CD4-positive, alpha-beta T cell treated with Interleukin-2 at 100 ng/mL for 4 hours (primary cell): ENCODE results near the gene COA1.
"Not testable (repeated sequence)": the region's sequence is repeated elsewhere in the genome, so short reads cannot be mapped to it uniquely, and the experiment has no call there.

Source experiments
- DNase-seq: peaks from one replicate; pipeline ENCODE4 v3.0.0-alpha.2; 2020; ENCODE audit warnings: low spot score

The COA1 gene, protein sequence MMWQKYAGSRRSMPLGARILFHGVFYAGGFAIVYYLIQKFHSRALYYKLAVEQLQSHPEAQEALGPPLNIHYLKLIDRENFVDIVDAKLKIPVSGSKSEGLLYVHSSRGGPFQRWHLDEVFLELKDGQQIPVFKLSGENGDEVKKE

DNA sequence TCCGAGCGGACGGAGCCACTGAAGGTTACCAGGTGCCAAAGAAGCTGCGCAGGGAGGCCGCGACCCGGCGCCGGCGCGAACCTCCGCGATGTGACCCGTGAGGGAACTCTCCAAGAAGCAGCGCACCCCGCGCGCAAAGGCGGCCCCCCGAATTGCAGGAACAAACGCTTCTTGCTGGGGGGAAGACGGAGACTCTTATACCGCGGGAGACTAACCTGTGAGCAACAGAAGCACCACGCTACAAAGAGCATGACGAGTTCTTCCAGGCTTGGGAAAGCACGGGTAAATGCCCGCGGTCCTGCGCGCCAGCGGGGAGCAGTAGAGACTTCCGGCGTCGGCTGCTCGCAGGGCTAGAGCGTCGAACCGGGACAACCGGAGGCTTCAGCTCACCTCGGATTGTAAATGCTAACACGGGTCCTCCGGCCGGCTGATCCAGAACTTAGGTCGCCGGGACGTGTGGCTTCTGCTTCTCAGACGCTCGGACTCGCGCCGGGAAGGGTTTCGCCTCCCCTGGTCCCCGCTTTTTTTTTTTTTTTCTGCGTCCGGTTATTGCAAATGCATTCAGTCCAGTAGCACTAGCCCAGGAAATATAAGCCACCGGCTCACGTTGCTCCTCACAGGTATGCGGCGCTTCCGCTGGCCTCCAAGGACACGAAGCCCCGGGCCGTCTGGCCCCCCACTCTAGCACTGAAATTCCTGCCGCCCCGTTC, at the start of gene COA1:
TSS of gene COA1 (minus strand) at position 310 of the 710 bp plus-strand sequence. CDS start 80,909 bp downstream, outside the sequence.
- DNase-seq, result peak; percentile 87

DNA sequence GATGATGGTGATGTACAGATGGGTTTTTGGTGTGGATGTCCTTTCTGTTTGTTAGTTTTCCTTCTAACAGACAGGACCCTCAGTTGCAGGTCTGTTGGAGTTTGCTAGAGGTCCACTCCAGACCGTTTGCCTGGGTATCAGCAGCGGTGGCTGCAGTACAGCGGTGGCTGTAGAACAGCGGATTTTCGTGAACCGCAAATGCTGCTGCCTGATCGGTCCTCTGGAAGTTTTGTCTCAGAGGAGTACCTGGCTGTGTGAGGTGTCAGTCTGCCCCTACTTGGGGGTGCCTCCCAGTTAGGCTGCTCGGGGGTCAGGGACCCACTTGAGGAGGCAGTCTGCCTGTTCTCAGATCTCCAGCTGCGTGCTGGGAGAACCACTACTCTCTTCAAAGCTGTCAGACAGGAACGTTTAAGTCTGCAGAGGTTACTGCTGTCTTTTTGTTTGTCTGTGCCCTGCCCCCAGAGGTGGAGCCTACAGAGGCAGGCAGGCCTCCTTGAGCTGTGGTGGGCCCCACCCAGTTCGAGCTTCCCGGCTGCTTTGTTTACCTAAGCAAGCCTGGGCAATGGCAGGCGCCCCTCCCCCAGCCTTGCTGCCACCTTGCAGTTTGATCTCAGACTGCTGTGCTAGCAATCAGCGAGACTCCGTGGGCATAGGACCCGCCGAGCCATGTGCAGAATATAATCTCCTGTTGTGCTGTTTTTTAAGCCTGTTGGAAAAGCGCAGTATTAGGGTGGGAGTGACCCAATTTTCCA, 49.1 kb upstream of the COA1 start:
- not testable (repeated sequence) for DNase-seq

DNA sequence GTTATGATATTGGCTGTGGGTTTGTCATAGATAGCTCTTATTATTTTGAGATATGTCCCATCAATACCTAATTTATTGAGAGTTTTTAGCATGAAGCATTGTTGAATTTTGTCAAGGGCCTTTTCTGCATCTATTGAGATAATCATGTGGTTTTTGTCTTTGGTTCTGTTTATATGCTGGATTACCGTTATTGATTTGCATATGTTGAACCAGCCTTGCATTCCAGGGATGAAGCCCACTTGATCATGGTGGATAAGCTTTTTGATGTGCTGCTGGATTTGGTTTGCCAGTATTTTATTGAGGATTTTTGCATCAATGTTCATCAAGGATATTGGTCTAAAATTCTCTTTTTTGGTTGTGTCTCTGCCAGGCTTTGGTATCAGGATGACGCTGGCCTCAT, 45.9 kb upstream of the COA1 start:
- DNase-seq, result not testable (repeated sequence)

DNA sequence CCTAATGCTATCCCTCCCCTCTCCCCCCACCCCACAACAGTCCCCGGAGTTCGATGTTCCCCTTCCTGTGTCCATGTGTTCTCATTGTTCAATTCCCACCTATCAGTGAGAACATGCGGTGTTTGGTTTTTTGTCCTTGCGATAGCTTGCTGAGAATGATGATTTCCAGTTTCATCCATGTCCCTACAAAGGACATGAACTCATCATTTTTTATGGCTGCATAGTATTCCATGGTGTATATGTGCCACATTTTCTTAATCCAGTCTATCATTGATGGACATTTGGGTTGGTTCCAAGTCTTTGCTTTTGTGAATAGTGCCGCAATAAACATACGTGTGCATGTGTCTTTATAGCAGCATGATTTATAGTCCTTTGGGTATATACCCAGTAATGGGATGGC, 43.9 kb upstream of the COA1 start:
- DNase-seq, result not testable (repeated sequence)

DNA sequence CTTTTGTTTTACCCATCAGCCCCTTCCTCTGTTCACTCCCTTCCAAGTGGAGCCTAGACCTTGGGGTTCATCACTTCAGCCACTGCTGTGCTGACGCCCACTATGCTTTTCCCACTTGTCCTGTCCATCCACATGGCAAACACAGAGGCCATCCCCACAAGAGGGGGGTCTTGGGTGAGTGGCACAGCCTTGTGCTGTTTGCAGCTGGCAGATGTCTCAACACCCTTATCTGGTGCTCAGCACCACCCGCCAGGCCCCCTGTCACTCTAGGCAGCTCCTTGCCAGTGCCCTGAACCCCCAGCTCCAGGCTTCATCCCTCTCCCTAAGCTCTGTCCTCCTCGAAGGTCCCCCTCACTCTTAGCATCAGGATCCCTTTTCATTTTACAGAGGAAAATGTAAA, 42.2 kb upstream of the COA1 start:
- no peak for DNase-seq

DNA sequence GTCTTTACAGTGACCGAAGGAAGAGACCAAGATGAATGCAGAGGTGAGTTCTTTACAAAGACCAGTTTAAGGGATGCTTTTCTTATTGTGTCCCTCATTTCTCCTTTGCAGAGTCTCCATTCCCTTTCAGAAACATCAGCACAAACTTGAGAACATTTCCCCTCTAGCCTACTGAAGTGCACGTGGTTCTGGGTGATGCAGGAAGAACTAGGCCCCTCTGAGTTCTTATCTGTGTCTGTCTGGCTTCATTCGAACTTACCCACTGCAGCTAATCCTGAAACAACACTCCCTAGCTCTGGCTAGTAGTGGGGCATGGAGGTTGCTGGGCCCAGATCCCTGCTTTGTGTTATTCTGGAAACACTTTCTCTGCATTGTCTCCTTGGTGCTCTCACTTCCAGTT, 41.8 kb upstream of the COA1 start:
- DNase-seq, result no peak

DNA sequence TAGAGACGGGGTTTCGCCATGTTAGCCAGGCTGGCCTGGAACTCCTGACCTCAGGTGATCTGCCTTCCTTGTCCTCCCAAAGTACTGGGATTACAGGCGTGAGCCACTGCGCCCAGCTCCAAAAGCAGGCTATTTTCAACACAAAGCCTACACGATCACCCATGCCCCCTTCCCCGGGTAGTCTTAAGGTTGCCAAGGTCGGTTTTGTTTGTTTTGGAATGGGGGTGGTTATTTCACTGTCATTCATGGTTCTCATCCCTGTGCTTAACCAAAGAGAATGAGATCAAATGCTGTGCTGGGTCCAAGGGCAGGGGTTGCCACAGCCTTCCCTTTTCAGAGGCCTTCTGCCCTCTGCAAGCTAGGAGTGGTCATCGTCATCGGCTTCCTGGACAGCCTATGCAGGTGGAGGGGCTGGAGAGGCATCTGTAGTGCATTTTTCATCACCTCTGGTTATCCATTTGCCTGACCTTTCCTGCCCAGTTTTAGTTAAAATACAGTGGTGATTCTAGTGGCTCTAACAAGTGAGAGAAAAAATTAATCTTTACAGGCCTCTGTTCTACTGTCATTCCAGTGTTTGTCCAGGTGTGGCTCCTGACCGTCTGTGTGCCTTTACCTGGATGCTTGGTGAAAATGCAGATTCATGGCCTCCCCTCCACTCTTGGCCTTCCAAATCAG, 40.6 kb upstream of the COA1 start:
- no peak for DNase-seq

DNA sequence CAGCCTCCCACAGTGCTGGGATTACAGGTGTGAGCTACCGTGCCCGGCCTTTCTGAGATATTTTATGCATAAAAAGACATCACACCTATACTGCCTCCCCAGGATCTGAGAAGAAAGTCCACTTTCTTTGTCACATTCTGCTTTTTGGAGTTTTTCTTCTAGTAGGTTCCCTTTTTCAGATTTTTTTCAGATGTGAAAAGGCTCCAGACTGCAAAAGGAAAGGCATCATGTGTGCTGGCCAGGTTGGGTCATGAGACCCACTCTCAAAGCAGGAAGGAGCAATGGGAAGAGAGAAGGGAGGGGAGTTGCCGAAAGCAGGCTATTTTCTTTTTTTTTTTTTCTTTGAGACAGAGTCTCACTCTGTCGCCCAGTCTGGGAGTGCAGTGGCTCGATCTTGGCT, 40.0 kb upstream of the COA1 start:
- no peak for DNase-seq

DNA sequence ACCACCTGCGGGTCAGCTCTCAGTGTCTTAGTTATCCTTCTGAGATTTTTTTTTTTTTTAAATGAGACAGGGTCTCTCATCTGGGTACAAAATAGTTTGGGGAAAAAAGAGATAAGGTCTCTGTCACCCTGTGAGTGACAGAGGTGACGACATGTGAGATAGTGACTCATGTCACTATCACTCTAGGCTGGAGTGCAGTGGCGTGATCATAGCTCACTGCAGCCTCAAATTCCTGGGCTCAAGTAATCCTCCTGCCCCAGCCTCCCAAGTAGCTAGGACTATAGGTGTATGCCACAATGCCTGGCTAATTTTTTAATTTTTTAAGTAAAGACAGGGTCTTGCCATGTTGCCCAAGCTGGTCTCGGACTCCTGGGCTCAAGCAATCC, 39.6 kb upstream of the COA1 start:
- no peak for DNase-seq

DNA sequence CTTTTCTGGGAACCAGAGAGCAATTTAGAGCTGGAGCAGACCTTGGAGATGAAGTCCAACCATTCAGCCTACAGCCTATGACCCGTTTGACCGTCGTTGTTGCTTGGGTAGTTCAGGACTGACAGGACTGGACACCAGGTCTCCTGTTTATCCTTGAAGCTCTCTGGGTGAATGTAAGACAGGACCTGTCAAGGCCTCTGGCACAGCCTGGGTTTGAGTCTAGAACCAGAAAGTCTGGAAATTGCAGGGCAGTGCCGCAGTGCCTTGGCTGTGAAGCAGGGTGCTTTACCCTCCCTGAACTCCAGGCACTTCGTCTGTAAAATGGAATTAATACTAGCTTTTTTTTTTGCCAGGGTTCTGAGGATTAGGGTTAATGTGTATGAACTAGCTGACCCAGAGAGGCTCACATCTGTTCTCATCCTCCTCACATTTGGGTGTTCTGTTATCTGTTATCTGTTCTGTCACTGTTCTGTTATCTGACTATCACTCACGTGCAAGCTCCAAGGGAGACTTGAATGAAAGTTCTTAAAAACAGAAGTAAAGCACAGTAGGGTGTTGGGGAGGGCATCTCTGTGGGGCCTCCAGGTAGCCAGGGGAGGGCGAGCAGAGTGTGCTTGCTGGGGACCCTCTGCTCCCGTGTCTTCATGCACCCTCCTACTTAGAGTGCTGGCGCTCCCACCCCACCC, 39.0 kb upstream of the COA1 start:
- DNase-seq, result no peak

DNA sequence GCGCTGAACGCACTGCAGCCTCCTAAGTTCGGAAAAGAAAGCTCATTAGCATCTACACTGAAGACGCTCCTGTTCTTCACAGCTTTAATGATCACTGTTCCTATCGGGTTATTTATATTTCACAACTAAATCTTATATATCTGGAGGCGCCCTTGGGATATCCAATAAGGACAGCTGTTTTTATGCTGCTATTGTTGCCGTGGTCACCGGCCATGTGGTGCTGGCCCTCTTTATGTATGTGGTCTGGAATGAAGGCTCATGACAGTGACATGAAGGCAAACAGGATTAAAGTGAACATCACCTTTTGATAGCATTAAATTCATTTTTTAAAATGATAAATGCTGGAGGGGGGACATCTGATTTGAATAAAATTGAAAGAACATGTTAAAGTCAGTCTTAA, 38.0 kb upstream of the COA1 start:
- DNase-seq, result no peak

DNA sequence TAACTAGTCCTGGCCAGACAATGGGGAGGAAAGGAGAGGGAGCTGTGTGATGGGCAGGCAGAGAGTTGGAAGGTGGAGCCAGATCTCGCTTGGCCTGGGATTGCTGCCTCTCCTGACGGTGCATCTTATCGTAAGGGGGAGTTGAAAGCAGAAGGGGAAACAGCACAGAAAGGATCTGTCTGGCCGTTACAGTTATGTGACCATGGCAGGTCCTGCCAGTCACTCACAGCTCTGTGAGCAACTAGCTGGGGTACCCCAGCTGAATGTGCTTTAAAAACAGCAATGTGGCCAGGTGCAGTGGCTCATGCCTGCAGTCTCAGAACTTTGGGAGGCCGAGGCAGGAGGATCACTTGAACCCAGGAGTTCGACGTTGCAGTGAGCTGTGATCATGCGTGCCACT, 37.2 kb upstream of the COA1 start:
- no peak for DNase-seq

DNA sequence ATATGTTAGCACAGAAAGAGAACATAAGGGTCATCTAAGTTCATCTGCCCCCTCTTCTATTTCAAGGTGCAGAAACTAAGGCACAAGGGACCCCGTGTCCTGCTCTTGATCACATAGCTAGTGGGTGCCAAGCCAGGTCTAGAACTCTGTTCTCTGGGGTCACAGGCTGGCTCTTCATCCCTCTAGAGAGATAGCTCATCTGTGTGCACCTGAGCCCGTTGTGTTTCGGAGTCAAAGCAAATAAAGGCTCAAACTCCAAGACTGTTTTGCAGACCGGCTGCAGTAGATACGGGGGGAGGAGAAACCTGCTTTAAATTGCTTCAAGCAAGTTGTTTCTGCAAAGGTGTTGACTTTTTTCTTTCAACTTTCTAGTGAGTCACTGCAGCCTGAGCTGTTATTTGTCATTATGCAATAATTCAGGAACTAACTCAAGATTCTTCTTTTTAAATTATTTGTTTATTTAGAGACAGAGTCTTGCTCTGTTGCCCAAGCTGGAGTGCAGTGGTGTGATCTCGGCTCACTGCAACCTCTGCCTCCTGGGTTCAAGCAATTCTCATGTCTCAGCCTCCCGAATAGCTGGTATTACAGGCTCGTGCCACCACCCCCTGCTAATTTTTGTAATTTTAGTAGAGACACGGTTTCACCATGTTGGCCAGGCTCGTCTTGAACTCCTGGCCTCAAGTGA, 35.6 kb upstream of the COA1 start:
- no peak for DNase-seq

DNA sequence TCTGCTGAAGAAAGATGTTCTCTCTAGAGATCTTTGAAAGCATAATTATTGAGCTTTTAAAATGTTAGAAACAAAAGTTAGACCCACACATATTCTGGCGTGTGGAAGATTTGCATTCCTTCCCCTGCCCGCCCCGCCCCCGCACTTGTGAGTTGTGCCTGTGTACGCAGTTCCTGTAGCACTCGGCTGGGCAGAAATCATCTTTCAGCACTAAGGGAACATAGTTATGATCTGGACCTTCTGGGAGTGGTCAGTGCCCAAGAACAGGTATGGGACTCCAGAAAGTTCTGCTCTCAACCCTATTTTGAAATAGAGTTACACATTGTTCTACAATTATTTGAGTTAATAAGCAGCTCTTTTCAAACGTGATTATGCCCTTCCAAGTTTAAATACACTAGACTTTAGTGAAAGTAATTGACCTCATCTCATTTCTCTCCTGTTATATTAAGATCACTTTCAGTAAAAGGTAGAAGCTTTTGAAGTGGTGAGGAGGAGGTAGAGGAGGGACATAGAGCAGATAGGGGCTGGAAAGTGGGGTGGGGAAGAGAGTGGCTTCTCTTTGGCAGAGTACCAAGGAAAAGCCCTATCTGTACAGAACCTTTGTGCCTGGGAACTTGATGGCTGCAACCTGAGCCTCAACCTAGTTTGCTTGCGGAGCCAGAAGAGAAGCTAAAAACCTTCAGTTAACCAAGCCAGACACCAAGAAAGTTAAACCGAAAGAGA, 34.9 kb upstream of the COA1 start:
- peak; percentile 18 for DNase-seq

DNA sequence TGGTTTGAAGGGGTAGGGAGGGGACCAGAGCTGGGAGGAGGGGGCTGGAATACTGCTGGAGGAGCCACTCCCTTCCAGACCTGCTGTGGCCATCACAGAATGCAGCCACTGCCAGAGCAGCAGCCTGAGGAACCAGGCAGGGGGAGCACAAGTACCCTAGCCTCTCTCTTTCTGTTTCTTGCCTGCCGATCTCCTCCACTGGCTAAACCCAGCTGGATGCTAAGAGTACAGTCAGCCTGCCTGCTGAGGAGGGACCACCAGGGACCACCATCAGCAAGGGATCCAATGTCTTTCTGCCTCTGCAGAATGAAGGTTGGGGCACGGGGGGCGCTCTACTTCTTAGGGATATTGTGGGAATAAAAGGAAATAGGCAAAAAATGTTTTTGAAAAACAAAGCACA, 33.9 kb upstream of the COA1 start:
- DNase-seq, result no peak

DNA sequence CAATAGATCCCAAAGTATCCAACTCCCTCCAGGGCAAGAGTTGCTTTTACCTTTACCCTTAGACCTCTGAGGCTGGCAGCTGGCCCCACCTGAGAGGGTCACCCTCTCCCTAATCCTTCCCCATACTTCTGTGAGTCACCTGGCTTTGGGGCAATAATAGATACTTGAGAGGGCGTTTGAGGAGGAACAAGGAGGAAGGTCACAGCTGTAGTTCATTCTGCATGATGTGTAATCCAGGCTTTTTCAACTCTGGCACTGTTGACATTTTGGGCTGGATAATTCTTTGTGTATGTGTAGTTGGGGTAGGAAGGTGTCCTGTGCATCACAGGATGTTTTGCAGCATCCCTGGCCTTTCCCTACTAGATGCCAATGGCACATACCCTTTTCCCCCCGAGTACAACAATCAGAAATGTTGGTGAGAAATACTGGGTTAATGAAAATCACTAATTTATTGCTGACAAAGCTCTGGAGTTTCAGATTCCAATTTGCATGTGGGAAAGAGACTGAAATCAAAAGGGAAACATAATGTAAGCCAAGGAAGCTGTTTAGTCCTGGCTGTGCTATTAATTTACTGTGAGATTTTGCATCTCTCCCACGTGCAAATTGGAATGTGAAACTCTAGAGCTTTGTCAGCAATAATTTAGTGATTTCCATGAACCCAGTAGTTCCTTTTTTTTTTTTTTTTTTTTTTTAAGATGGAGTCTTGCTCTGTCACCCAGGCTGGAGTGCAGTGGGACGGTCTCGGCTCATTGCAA, 32.8 kb upstream of the COA1 start:
- no peak for DNase-seq

DNA sequence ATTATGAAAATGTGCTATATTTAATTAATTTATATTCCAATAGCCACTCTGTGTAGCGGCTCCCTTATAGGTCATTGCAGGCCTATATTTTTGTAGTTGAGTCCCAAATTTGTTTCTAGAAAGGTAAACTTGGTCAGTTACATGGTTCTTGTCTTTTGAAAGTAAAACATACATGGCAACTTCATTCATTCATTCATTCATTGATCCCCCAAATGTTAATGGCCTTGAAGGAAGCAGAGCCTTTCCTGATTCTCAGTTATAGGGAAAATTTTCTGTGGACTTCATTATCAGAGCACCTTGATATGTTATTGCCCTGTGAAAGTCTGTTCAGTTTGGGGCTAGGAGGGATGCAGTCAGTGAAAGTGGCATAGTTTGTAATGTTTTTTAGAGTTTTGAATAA, 32.1 kb upstream of the COA1 start:
- DNase-seq, result no peak

DNA sequence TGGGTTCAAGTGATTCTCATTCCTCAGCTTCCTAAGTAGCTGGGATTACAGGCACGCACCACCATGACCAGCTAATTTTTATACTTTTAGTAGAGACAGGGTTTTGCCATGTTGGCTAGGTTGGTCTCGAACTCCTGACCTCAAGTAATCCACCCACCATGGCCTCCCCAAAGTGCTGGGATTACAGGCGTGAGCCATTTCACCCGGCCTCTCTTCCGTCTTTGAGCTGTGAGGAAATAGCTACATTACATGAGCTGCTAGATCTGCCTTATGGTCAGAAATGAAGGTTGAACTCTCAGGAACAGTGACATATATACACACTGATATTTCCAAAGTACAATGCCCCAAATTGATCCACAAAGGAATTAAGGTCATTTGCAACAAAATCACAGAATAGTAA, 31.5 kb upstream of the COA1 start:
- no peak for DNase-seq

DNA sequence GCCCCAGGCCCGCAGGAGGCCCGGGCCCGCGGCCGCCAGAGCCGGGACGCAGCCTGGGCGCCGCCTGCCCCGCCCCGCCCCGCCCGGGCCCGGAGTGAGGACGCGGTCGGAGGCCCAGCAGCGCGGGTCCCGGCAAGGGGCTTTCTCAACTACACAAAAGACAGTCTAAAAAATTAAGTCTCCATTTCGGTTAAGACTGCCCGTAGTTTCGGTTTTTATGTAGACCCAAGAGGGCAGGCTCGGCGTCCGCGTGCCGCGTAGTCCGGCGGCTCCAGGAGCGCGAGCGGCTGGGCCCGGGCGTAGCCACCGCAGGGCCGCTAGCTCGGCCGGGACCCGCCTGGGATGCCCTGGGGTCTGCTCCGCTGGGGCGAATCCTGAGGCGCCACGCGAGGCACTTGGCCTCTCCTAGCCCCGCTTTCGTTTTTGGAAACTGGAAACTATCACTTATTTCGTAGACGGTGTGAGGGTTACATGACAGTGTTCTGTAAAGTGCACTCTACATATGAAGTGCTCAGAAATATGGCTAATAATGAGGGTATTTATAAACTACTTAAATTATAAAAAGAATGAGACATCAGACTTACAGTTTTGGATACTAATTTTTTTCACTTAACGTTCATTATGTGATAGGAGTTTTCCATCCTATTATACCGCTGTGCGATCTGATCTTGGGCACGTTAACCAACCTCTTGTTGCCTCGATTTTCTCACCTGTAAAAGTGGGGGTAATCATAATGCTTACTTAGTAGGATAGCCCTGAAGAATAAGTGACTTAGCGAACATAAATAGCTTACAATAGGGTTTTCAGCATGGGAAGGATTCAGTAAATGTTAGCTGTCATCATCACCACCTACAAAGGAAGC, 29.7 kb upstream of the COA1 start:
- DNase-seq, result peak; percentile 43
